CD4-positive, alpha-beta T cell treated with Interleukin-6 for 4 hours (primary cell): ENCODE results near the gene ANKS4B.
"Not testable (repeated sequence)": the region's sequence is repeated elsewhere in the genome, so short reads cannot be mapped to it uniquely, and the experiment has no call there.

ENCODE experiments used
- DNase-seq: peaks from one replicate; pipeline ENCODE4 v3.0.0-alpha.2; 2020; ENCODE audit warnings: mixed read lengths

ANKS4B gene

DNA sequence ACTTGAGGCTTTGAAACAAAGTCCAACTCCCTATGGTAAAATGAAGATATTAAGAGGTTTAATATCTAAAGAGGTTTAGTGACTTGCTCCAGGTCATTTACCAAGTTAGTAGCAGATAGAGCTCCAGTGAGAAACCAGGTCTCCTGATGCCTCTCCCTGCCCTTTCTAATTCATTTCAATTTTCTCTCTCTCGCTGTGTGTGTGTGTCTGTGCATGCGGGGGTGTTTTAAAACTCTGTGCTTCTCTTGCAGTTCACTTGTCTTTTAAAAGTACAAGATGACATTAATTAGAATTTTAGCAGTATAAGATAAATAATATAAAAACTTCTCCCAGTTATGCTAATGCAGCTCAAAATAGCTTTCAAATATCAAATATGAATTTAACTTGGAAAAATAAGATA is 13.9 kb upstream of the ANKS4B start:
- DNase-seq: no peak

GRCh38 chr16:21222495-21223337 is 10.8 kb upstream of the ANKS4B start:
- no peak for DNase-seq

- DNase-seq: no peak
These were observed 9.7 kb upstream of the ANKS4B start for GRCh38 chr16:21223787-21224186.

DNA sequence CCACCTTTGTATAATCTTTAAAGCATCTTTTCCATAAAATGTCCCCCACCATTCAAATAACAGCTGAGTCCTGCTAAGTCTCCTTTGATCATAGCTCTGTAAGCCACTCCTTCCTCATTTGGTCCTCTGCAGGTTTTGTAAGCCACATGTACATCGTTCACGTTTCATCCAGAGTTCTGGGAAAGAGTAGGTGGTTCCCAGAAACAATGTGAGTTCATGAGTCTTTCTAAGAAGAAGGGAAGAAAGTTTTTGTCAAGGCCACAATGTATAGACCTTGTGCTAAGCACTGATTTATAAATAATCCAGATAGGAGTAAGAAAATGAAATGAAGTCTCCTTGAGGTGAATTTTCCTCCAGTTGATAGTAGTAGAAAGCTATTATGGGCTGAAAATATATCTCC is 8.7 kb upstream of the ANKS4B start:
- no peak for DNase-seq

DNA sequence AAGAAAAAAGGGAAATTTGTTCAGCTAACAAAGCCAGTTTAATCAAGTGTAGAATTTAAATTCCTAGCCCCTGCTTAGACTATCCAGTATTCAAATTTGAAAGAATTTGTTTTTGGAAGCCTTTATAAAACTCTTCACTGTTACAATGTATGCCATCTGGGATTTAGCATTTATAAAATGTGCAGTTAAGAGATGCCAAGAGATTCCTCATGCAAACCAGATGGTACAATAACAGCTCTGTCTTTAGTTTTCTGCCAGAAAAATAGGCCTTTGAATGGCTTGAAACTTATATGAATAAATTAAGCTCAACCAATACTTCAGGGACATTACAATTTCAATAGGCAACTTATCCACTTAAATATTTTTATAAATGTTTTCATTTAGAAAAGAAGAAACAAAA is 6.8 kb upstream of the ANKS4B start:
- DNase-seq: no peak

DNA sequence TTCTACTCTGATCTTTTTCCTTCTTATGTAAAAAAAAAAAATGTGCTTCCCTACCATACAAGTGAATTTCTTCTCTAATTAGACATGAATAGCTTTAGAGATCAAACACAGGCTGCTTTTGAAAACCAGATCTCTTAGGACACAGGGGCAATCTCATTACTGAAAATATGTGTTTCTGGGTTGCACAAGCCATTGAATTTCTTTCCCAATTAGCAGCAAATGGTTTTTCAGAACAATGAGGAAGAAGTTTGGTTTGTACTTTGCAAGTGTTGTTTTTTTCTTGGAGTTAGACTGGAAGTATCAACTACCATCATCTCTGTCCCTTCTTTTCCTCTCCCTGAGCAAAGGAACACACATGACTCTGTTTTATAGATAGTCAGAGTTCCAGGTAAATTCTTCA is 5.6 kb upstream of the ANKS4B start:
- DNase-seq: no peak

GRCh38 chr16:21228361-21228872 is 5.1 kb upstream of the ANKS4B start:
- DNase-seq: no peak

DNA sequence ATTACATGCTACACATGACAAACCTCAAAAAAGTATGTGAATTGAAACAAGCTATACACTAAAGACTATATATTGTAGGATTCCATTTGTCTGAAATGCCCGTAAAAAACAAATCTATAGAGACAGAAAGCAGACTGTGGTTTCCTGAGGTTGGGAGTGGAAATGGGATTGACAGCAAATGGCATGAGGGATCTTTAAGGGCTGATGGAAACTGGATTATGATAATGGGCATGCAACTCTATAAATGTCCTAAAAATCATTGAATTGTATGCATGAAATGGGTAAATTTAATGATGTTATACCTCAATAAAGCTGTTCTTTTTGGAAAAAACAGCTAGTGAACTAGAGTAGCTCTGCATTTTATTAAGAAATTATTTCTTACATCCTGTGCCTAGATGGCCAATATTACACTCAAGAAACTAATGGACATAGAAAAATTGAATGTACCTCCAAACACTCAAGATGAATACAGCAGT is 416 bp upstream of the ANKS4B start:
- no peak for DNase-seq

- DNase-seq: no peak
These were observed 1.7 kb downstream of the ANKS4B start for GRCh38 chr16:21235199-21235585.

DNA sequence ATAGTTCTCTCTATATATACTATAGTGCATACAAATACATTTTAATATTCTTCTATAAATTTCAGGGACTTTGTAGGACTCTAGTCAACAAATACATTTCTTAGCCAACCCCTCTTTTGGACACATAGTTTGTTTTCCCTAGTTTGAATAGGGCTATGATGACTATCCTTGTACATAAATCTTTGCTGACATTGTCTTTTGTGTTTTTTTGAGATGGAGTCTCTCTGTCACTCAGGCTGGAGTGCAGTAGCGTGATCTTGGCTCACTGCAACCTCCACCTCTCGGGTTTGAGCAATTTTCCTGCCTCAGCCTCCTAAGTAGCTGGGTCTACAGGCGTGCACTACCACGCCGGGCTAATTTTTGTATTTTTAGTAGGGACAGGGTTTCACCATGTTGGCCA is 3.3 kb downstream of the ANKS4B start:
- DNase-seq: no peak

- DNase-seq: no peak
These were observed 6.1 kb downstream of the ANKS4B start for GRCh38 chr16:21239646-21240045.

DNA sequence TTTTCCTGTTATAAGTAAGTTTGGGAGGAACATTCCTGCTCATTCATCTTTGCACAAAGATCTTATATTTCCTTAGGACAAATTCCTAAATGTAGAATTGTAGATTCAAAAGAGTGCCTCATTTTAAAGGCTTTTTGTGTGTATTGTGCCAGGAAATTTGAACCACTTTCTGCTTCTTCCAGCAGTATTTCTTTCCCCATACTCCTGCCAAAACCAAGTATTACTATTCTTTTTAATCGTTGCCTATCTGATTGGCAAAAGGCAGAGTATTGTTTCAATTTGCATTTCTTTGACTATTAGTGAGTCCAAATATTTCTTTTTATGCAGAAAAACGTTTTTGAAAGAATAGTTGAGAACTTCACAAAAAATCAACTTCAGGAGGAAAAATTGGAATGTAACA is 9.3 kb downstream of the ANKS4B start:
- no peak for DNase-seq

DNA sequence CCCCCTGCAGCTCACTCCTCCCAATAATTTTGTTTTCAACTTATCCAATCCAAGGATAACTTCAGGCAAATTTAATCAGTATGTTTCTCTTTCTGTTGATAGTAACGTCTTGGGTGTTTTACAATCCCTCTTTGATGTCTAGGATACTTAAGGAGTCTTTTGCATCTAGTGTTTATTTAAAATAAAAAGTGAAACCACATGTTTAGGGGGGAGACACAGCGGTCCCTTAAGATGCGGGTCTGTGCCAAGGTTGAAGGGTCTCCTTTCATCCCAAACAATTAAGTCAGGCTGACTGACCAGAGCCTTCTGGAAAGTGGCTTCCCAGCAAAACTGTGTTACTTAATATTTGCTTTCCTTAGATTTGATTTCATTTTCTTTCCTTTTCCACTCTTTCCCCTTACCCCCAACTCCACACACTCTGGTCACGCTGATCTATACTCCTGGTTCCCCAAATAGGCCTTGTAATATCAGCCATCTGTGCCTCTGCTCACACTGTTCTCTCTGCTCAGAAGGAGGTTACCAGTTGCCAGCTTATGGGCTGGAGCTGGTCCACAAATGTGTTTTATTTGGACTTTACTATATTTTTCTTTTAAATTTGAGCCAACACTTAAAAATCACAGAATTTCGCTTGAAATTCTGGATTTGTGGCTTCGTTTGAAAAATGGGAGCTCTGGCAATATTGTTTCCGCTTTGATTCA is 11.2 kb downstream of the ANKS4B start:
- DNase-seq: no peak

GRCh38 chr16:21248179-21248578 is 14.7 kb downstream of the ANKS4B start:
- DNase-seq: not testable (repeated sequence)

GRCh38 chr16:21250072-21250923 is 16.8 kb downstream of the ANKS4B start:
- no peak for DNase-seq

DNA sequence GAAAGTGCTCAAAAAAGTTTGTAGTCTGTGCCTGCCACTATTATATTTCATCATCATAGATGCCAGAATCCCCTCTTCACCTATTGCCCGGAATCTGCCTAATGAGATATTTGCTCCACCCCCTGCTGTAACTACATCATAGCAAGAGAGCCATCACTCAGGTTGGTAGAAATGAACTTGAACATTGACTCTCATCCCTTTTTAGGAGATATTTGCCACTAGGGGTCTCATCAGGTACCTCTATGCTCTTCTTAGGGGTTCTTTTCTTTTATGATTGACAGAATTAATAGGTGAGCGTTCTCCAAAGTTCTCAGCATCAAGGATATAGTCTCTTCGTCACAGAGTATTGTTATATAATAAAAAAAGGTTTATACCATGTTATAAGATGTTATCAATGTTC is 20.0 kb downstream of the ANKS4B start:
- no peak for DNase-seq

- DNase-seq: no peak
These were observed 23.1 kb downstream of the ANKS4B start for GRCh38 chr16:21256636-21257035.

DNA sequence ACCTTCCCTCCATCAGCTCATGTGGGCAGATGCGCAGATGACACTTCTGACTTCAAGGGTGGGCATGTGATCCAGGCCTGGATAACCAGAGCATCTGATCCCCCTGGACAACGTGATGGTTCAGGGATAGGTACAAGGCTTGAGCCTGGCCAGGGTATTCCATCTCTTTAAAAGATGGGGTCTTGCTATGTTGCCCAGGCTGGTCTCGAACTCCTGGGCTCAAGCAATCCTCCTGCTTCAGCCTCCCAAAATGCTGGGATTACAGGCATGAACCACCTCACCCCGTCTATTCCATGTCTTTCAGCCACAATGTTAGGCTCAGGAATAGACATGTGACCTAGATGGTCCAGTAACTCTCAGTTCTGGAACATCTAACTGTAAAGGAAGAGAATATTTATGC is 23.8 kb downstream of the ANKS4B start:
- no peak for DNase-seq

DNA sequence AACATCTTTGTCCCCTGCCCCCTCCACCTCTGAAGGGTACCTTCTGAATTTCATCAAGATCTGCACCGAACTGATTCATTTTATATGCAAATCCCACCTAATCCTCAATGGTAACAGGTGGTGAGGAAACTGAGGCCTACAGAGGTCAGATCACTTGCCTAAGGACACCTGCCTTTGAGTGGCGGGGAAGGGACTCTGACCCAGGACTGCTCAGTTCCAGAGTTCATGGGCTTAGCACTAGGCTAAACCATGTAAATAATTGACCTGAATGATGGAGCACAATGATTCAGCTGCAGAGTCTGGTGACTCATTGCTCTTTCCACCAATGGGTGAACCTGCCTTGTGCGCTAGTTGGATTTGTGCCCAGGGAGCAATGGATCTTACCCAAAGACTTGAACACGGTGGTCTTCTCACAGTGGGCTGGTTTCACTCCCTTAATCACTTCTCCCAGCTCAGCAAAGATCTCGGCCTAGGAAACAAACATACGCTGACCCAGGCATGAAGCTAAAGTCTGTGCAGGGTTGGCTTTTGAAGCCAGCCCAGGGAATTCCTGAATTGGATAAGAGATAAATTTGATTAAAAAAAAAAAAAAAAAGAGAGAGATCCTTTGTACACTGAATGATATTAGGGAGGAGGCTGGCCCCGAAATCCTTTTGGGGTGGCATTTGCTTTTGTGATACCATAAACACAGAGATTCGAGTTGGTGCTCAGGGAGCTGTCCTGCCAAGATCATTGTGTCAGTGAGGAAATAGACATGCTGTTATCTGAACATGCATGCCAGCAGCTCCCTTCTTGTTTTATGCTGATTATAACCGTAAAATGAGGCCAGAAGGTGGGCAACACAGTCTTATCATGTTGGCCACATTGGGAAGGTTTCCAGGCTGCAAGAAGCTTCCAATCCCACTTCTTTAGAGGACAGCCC is 27.6 kb downstream of the ANKS4B start:
- no peak for DNase-seq

DNA sequence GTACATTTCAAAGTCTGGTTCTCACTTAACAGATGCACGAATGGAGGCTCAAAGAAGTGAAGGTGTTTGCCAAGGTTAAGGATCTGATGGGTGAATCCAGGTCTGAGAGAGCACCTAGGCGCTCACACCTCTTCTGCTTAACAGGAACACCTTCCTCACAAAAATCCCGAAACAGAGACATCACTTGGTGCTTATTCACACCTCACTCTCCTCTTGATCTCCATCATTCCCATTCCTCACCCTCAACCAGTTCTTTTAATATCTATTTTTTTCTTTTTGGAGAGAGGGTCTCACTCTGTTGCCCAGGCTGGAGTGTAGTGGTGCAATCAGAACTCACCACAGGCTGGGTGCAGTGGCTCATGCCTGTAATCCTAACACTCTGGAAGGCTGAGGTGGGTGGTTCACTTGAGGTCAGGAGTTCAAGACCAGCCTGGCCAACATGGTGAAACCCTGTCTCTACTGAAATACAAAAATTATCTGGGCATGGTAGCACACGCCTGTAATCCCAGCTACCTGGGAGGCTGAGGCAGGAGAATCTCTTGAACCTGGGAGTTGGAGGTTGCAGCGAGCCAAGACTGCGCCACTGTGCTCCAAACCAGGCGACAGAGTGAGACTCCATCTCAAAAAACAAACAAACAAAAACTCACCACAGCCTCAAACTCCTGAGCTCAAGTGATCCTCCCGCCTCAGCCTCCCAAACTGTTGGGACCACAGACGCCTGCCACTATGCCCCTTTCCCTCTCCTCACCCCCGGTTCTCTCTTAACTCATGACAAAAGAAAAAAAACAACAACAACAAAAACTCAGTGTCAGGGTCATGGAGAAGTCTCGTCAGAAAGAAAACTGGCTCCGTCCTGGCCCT is 29.5 kb downstream of the ANKS4B start:
- no peak for DNase-seq
